HepG2 (cell line): Measurements from ENCODE around the gene AUNIP. TPM values are rescaled to one million over a fixed set of nuclear protein-coding genes. Genes with fewer than 3 reads are reported as not detected.

Experiments
- ETV5 ChIP-seq: IDR thresholded peaks from 2 replicates; pipeline ENCODE4 v1.6.1; 2018; ENCODE audit warnings: missing biosample characterization, missing genetic modification reagents, inconsistent platforms, borderline replicate concordance
- FOXO4 ChIP-seq: sonication (generic); formaldehyde crosslinking; conservative IDR thresholded peaks from 2 replicates; pipeline ENCODE4 v1.8.1; 2023; ENCODE audit warnings: missing genetic modification reagents
- HNRNPUL1 ChIP-seq: fragments of 200-400 bp; formaldehyde crosslinking; IDR thresholded peaks from 2 replicates; pipeline ENCODE4 v1.6.1; 2017; ENCODE audit warnings: low read depth, mild to moderate bottlenecking, low read length, moderate library complexity
- KIAA2018 ChIP-seq: sonication (generic); formaldehyde crosslinking; IDR thresholded peaks from 2 replicates; pipeline ENCODE4 v1.5.0; 2020; ENCODE audit warnings: mild to moderate bottlenecking, missing genetic modification reagents, borderline replicate concordance
- RELA ChIP-seq: sonication (generic); formaldehyde crosslinking; IDR thresholded peaks from 2 replicates; pipeline ENCODE4 v1.4.0; 2020; ENCODE audit warnings: missing genetic modification reagents
- SKIL ChIP-seq: sonication (generic); formaldehyde crosslinking; IDR thresholded peaks from 2 replicates; pipeline ENCODE4 v1.8.0; 2022; ENCODE audit warnings: missing genetic modification reagents, mild to moderate bottlenecking, moderate library complexity, borderline replicate concordance
- TERF1 ChIP-seq: sonication (generic); formaldehyde crosslinking; IDR thresholded peaks from 2 replicates; pipeline ENCODE4 v1.8.0; 2022; ENCODE audit warnings: mild to moderate bottlenecking, missing genetic modification reagents, moderate library complexity
- YEATS2 ChIP-seq: sonication (generic); formaldehyde crosslinking; IDR thresholded peaks from 2 replicates; pipeline ENCODE4 v1.4.0; 2020; ENCODE audit warnings: missing genetic modification reagents, borderline replicate concordance
- ZNF331 ChIP-seq: sonication (generic); formaldehyde crosslinking; IDR thresholded peaks from 2 replicates; pipeline ENCODE4 v1.4.0; 2020; ENCODE audit warnings: missing genetic modification reagents
- ZNF569 ChIP-seq: sonication (generic); formaldehyde crosslinking; IDR thresholded peaks from 2 replicates; pipeline ENCODE4 v1.5.0; 2020; ENCODE audit warnings: mild to moderate bottlenecking, missing genetic modification reagents, moderate library complexity, borderline replicate concordance
- ZNF678 ChIP-seq: sonication (generic); formaldehyde crosslinking; IDR thresholded peaks from 2 replicates; pipeline ENCODE4 v1.4.0; 2020; ENCODE audit warnings: mild to moderate bottlenecking, missing genetic modification reagents
- polyA plus RNA-seq, 8 experiments: library from polyadenylated mRNA; depleted of rRNA in 3 of 8; stranded (reverse) in 7 of 8; unstranded in 1 of 8; fragments of >200 nt; fragmentation: Illumina TruSeq in 4 of 8; extraction: Trizol in 4 of 8; gene quantifications; 2 replicates each; pipeline versions ENCODE4 v1.2.1 to v1.2.3, GENCODE V29; 2011 to 2016; ENCODE audit warnings: low read depth in 4 of 8, missing spikeins in 1 of 8, mixed read lengths in 1 of 8; ENCODE audit not compliant: insufficient read depth in 1 of 8
- total RNA-seq, 5 experiments: library from RNA; depleted of rRNA; stranded (reverse); fragments of >200 nt; fragmentation: Illumina TruSeq; extraction: Trizol; gene quantifications; 2 replicates each; pipeline ENCODE4 v1.2.3, GENCODE V29; 2016; ENCODE audit warnings: low read depth in 1 of 5

Gene AUNIP
- total and polyA plus RNA-seq, 2 of the 13 experiments (the other 11 are each of a cell fraction or from before 2014, with no cell fraction given) = 3.8 to 12.3 TPM

GRCh38 chr1:25875154-25875855 is 16.0 kb upstream of the AUNIP start, which contains the start of gene PAQR7 (continued):
- TF ChIP-seq KIAA2018 (peak; percentile 60; the same call in 1 of the 2 replicates), RELA (CRISPR knock-in tag) (no peak), ZNF678 (CRISPR knock-in tag) (no peak; the same call in 1 of the 2 replicates), SKIL (peak; percentile 63; the same call in 1 of the 2 replicates), FOXO4 (CRISPR knock-in tag) (no peak), ETV5 (CRISPR knock-in tag) (peak; percentile 78), ZNF569 (CRISPR knock-in tag) (peak; percentile 42; the same call in 1 of the 2 replicates), HNRNPUL1 (no peak), TERF1 (no peak), ZNF331 (peak; percentile 53; the same call in 1 of the 2 replicates), YEATS2 (CRISPR knock-in tag) (no peak)
